GM12878 (cell line): ENCODE results near the gene CEP128. TPM values are rescaled to one million over a fixed set of nuclear protein-coding genes. Genes with fewer than 3 reads are reported as not detected.

ENCODE experiments used
- ATAC-seq: fragments of 200-7000 bp; cut with Tn5 transposase; 3 replicates; pipeline ENCODE4 v1.9.1; 2020; ENCODE audit warnings: mild to moderate bottlenecking, moderate library complexity
- BruUV-seq: library from RNA; stranded (reverse); fragments of 400-500 nt; replicated peaks from 2 replicates; lab custom pipeline; 2021; lab: Mats Ljungman, UMichigan
- CTCF ChIA-PET: fragments of 300-600 bp; sonication (Branson Sonifier 250); formaldehyde crosslinking; extraction: SDS; loops from one replicate; lab custom pipeline; 2021; ENCODE audit warnings: inconsistent platforms; lab: Yijun Ruan, JAX
- POLR2A ChIA-PET: fragments of 350-600 bp; formaldehyde crosslinking; extraction: SDS; loops from one replicate; lab custom pipeline; 2021; ENCODE audit warnings: inconsistent platforms; lab: Charles Lee
- RAD21 ChIA-PET: fragments of 300-600 bp; sonication (Branson Sonifier 250); formaldehyde crosslinking; loops from one replicate; lab custom pipeline; 2023; ENCODE audit warnings: antibody characterized with exemption; ENCODE audit not compliant: unreplicated experiment; lab: Charles Lee
- SMC1A ChIA-PET: fragments of 300-600 bp; sonication (Branson Sonifier 250); formaldehyde crosslinking; loops from one replicate; lab custom pipeline; 2023; ENCODE audit not compliant: unreplicated experiment, uncharacterized antibody; lab: Charles Lee
- DNase-seq: peaks from one replicate; pipeline ENCODE4 v3.0.0-alpha.2; 2011; ENCODE audit warnings: low read depth, low spot score
- FAIRE-seq: peaks from 3 replicates; lab custom pipeline; 2011; peaks lifted over from hg19 to GRCh38; lab: Jason Lieb, UNC
- H2AFZ ChIP-seq: 2 replicates; pipeline ENCODE4 v1.6.0; 2011; ENCODE audit warnings: low read depth, low read length, control low read depth; ENCODE audit not compliant: control insufficient read depth
- H3K27ac ChIP-seq: 2 replicates; pipeline ENCODE4 v1.5.1; 2011; ENCODE audit warnings: control low read depth; ENCODE audit not compliant: control insufficient read depth, insufficient read depth
- H3K27me3 ChIP-seq, 2 experiments: replicated peaks in 1 of 2; 2 replicates each; pipeline versions ENCODE4 v1.6.0 to v1.6.1; 2011; ENCODE audit warnings: low read length in 1 of 2; ENCODE audit not compliant: control insufficient read depth in 2 of 2, insufficient read depth in 2 of 2
- H3K36me3 ChIP-seq, 2 experiments: 2 replicates each; pipeline ENCODE4 v1.5.1; 2011; ENCODE audit warnings: low read length in 1 of 2; ENCODE audit not compliant: control insufficient read depth in 2 of 2, insufficient read depth in 2 of 2
- H3K4me1 ChIP-seq: 2 replicates; pipeline ENCODE4 v1.6.1; 2011; ENCODE audit warnings: mild to moderate bottlenecking, low read length, moderate library complexity, mixed read lengths; ENCODE audit not compliant: control insufficient read depth, insufficient read depth
- H3K4me2 ChIP-seq: 2 replicates; pipeline ENCODE4 v1.6.0; 2011; ENCODE audit warnings: control low read depth; ENCODE audit not compliant: control insufficient read depth, insufficient read depth
- H3K4me3 ChIP-seq: fragments of 200-600 bp; sonication (generic); 2 replicates; pipeline ENCODE4 v1.5.1; 2016
- H3K79me2 ChIP-seq: 2 replicates; pipeline ENCODE4 v1.6.0; 2011; ENCODE audit warnings: low read length; ENCODE audit not compliant: control insufficient read depth, insufficient read depth
- H3K9ac ChIP-seq: 2 replicates; pipeline ENCODE4 v1.8.0; 2011; ENCODE audit warnings: low read length, control low read depth, mixed read lengths; ENCODE audit not compliant: control insufficient read depth, insufficient read depth
- H3K9me3 ChIP-seq: replicated peaks from 3 replicates; pipeline ENCODE4 v1.5.1; 2011; ENCODE audit warnings: mild to moderate bottlenecking, low read length; ENCODE audit not compliant: control insufficient read depth, insufficient read depth
- H4K20me1 ChIP-seq: 2 replicates; pipeline ENCODE4 v1.6.0; 2011; ENCODE audit not compliant: control insufficient read depth, insufficient read depth
- HCFC1 ChIP-seq: fragments of 150-350 bp; IDR thresholded peaks from 2 replicates; pipeline ENCODE4 v1.6.1; 2014; ENCODE audit warnings: low read length
- JUNB ChIP-seq: IDR thresholded peaks from 2 replicates; pipeline ENCODE4 v1.6.1; 2016; ENCODE audit warnings: antibody characterized with exemption, mild to moderate bottlenecking
- NFIC ChIP-seq: IDR thresholded peaks from 2 replicates; pipeline ENCODE4 v1.6.1; 2012; ENCODE audit warnings: low read depth, mild to moderate bottlenecking, inconsistent platforms, low read length, moderate library complexity
- PML ChIP-seq: IDR thresholded peaks from 2 replicates; pipeline ENCODE4 v1.6.1; 2012; ENCODE audit warnings: low read length, inconsistent platforms
- RB1 ChIP-seq: fragments of 450-650 bp; formaldehyde crosslinking; IDR thresholded peaks from 2 replicates; pipeline ENCODE4 v1.6.1; 2017; ENCODE audit warnings: mild to moderate bottlenecking, borderline replicate concordance
- RFX5 ChIP-seq: IDR thresholded peaks from 2 replicates; pipeline ENCODE4 v1.6.1; 2011; ENCODE audit warnings: low read depth, low read length, improper control_type of control experiment
- TCF12 ChIP-seq: IDR thresholded peaks from 2 replicates; pipeline ENCODE4 v1.6.1; 2011; ENCODE audit warnings: low read depth, mild to moderate bottlenecking, low read length
- ZNF622 ChIP-seq: fragments of 450-650 bp; IDR thresholded peaks from 2 replicates; pipeline ENCODE4 v1.6.1; 2017; ENCODE audit warnings: mild to moderate bottlenecking, inconsistent platforms
- ZSCAN29 ChIP-seq: fragments of 450-650 bp; IDR thresholded peaks from 2 replicates; pipeline ENCODE4 v1.6.1; 2017; ENCODE audit warnings: mild to moderate bottlenecking, moderate library complexity
- WGBS: methylation state at CpG from one replicate; pipeline ENCODE4 v1.1.6; 2016; ENCODE audit warnings: low lambda C conversion rate; ENCODE audit not compliant: insufficient replicate concordance, insufficient coverage; ENCODE audit errors: missing lambda C conversion rate; 5-methylcytosine and 5-hydroxymethylcytosine counted together
- in situ Hi-C: fragments of 300-500 bp; cut with MboI; formaldehyde crosslinking; loops from 9 replicates; pipeline ENCODE4 v1.14.3; 2018; ENCODE audit warnings: mixed read lengths
- intact Hi-C: fragments of 100-400 bp; cut with micrococcal nuclease; formaldehyde crosslinking; loops from one replicate; pipeline ENCODE4 v1.14.2; 2022; ENCODE audit not compliant: unreplicated experiment
- polyA plus RNA-seq, 11 experiments: library from polyadenylated mRNA; depleted of rRNA in 4 of 11; unstranded in 6 of 11; stranded (reverse) in 5 of 11; fragments of >200 nt; fragmentation: Nextera tagmentation in 4 of 11; fragmentation: Illumina TruSeq in 1 of 11; extraction: Ambion mirVana in 4 of 11; extraction: Trizol in 1 of 11; gene quantifications; 1 replicate in 1 of 11; 2 replicates in 10 of 11; pipeline versions ENCODE4 v1.2.1 to v1.2.3, GENCODE V29; 2011 to 2016; ENCODE audit warnings: inconsistent platforms in 2 of 11, missing spikeins in 2 of 11, low read depth in 1 of 11
- total RNA-seq, 4 experiments: library from RNA; depleted of rRNA in 3 of 4; stranded (reverse); fragments of >200 nt in 3 of 4; fragmentation: Illumina TruSeq in 1 of 4; extraction: Trizol in 1 of 4; gene quantifications; 2 replicates each; pipeline versions ENCODE4 v1.2.1 to v1.2.3, GENCODE V29; 2013 to 2021
- TF ChIP-seq, protein P1 (sequence below): fragments of 450-650 bp; IDR thresholded peaks from 2 replicates; pipeline ENCODE4 v1.6.1; 2016; ENCODE audit warnings: mild to moderate bottlenecking
- TF ChIP-seq, protein P2 (sequence below): fragments of 450-650 bp; IDR thresholded peaks from 2 replicates; pipeline ENCODE4 v1.6.1; 2016; ENCODE audit warnings: mild to moderate bottlenecking

CEP128 gene
- total and polyA plus RNA-seq, 10 of the 15 experiments (the other 5 are each of a cell fraction or from before 2014, with no cell fraction given), result 1.1 to 6.7 (median 3.4) TPM

DNA sequence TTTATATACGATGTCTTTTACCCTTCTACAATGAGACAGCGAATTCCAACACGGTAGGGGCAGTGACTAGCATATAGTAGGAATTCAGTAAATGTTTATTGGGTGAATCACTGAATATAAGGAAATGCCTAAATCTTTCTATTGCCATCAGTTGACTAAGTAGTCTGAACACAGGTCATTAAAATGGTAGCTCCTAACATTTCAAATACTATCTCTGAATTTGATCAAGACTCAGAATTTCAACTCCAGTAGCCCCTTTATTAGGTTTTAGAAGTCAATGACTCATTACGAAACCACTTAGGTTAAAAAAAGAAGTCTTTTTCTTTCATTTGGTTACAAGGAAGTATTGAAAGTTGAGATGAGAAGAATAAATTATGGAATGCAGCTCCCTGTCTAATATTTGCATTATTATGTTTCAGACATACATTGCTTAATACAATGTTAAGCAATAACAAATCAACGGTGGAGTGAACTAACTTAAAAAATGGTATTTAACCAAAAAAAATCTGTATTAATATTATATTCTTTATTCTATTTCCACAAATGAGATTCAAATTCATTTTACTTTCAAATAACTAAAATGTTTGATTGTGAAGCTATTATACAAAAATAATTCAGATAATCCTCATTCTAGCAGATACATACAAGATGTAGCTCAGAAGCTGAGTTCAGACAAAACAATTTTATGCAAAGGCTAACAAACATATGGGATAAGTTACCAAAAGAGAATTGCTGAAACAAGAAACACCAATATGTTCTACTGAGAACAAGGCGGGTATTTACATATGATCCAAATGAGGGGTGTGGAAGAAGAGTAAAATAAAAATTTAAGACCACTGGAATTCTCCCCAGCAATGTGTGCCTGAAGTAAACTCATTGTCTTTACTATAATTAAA is 302.7 kb downstream of the CEP128 start:
- no peak for FAIRE-seq
- SMC1A ChIA-PET, result interaction anchor here (1.4 kb wide), 1 partner anchor 23 kb away, joined by 5 read pairs; no protein-coding TSS in a partner anchor
- H2AFZ ChIP-seq, result no peak overlapping the region

DNA sequence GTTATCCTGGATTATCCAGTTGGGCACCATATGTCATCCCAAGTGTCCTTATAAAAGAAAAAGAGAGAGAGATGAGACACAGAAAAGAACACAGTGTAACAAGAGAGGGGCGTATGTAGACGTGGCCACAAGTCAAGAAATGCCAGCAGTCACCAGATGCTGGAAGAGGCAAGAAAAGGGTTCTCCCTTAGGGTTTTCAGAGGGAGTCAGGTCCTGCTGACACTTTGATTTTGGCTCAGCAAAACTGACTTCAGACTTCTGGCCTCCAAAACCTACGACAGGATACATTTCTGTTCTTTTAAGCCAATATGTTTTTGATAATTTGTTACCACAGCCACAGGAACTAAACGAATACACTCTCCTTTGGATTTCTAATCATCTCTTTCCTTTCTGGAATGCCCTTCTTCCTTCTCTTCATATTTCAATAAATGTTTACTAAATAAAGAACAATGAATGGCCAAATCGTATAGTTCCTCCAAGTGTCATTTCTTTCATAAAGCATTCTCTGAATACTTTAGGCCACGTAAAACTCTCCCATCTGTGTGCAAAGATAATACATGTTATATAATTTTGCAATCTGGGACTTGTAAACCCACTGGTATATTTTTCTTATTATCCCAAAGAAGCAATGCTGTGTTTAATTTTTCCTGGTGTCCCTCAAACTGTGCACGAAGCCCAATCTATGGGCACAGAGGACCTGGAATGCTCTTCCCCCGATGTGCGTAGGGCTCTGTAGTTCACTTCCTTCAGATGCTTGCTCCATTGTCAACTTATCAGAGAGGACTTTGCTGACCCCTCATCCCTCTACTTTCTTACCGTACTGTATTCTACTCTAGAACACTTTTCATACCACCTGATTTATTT is 303.6 kb downstream of the CEP128 start:
- H4K20me1 ChIP-seq, result no peaks in the 10 kb centered on the region
- POLR2A ChIA-PET, result no interaction called here
- H3K27me3 ChIP-seq, result no peaks in the 10 kb centered on the region
- intact Hi-C loops, result no loop called here
- SMC1A ChIA-PET, result interaction anchor here (1.4 kb wide), 1 partner anchor 22 kb away, joined by 5 read pairs; no protein-coding TSS in a partner anchor
- no peak for DNase-seq
- FAIRE-seq, result no peak
- no TSS peak for BruUV-seq
- no peak overlapping the region for H2AFZ ChIP-seq
- no peaks in the 10 kb centered on the region for H3K9me3 ChIP-seq
- CTCF ChIA-PET, result no interaction called here
- RAD21 ChIA-PET, result no interaction called here
- no peaks in the 10 kb centered on the region for H3K79me2 ChIP-seq
- in situ Hi-C loops, result no loop called here
- no peak overlapping the region for H3K4me3 ChIP-seq
- H3K36me3 ChIP-seq, result no peaks in the 10 kb centered on the region
- 70% methylated on average over 10 of the region's 10 CpGs for WGBS
- H3K4me1 ChIP-seq, result no peaks in the 10 kb centered on the region; the same call in 1 of the 2 replicates
- H3K27ac ChIP-seq, result no peak overlapping the region
- no peak overlapping the region for H3K9ac ChIP-seq
- no peak overlapping the region for H3K4me2 ChIP-seq
- ATAC-seq, result no peak
- TF ChIP-seq HCFC1 (no peak), RB1 (no peak), PML (no peak), ZSCAN29 (no peak), RFX5 (no peak), ZNF622 (no peak), TCF12 (no peak)
- TF ChIP-seq, protein P1, sequence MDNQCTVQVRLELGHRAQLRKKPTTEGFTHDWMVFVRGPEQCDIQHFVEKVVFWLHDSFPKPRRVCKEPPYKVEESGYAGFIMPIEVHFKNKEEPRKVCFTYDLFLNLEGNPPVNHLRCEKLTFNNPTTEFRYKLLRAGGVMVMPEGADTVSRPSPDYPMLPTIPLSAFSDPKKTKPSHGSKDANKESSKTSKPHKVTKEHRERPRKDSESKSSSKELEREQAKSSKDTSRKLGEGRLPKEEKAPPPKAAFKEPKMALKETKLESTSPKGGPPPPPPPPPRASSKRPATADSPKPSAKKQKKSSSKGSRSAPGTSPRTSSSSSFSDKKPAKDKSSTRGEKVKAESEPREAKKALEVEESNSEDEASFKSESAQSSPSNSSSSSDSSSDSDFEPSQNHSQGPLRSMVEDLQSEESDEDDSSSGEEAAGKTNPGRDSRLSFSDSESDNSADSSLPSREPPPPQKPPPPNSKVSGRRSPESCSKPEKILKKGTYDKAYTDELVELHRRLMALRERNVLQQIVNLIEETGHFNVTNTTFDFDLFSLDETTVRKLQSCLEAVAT, result no peak
- TF ChIP-seq, protein P2, sequence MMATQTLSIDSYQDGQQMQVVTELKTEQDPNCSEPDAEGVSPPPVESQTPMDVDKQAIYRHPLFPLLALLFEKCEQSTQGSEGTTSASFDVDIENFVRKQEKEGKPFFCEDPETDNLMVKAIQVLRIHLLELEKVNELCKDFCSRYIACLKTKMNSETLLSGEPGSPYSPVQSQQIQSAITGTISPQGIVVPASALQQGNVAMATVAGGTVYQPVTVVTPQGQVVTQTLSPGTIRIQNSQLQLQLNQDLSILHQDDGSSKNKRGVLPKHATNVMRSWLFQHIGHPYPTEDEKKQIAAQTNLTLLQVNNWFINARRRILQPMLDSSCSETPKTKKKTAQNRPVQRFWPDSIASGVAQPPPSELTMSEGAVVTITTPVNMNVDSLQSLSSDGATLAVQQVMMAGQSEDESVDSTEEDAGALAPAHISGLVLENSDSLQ, result no peak

More for the DNA sequence above, 302.7 kb downstream of the CEP128 start:
- H3K79me2 ChIP-seq, result no peaks in the 10 kb centered on the region
- RAD21 ChIA-PET, result no interaction called here
- no TSS peak for BruUV-seq
- in situ Hi-C loops (no loop called here), intact Hi-C loops (no loop called here)
- ATAC-seq, result no peak
- peak; percentile 26; the same call in 1 of the 2 replicates for TF ChIP-seq JUNB
- TF ChIP-seq NFIC, result no peak
- no peak overlapping the region for H3K4me3 ChIP-seq
- no peak overlapping the region for H3K27ac ChIP-seq
- DNase-seq, result no peak
- CTCF ChIA-PET, result no interaction called here
- no peaks in the 10 kb centered on the region; the same call in 1 of the 2 replicates for H3K4me1 ChIP-seq
- no peaks in the 10 kb centered on the region for H3K9me3 ChIP-seq
- H3K27me3 ChIP-seq, result no peaks in the 10 kb centered on the region
- WGBS, result 77% methylated on average over 6 of the region's 6 CpGs
- no peaks in the 10 kb centered on the region for H4K20me1 ChIP-seq
- H3K4me2 ChIP-seq, result no peak overlapping the region
- no peak overlapping the region for H3K9ac ChIP-seq
- POLR2A ChIA-PET, result no interaction called here
- H3K36me3 ChIP-seq, result no peaks in the 10 kb centered on the region
